GM23338 (cell line): ENCODE results near the gene PHC2. TPM values are rescaled to one million over a fixed set of nuclear protein-coding genes. Genes with fewer than 3 reads are reported as not detected.

Experiments used
- ATAC-seq: fragments of 200-7000 bp; cut with Tn5 transposase; 3 replicates; pipeline ENCODE4 v1.9.1; 2020
- DNase-seq: peaks from one replicate; pipeline ENCODE4 v3.0.0-alpha.2; 2015; ENCODE audit warnings: low spot score
- H2AFZ ChIP-seq: fragments of 200-600 bp; sonication (generic); 2 replicates; pipeline ENCODE4 v1.8.0; 2016; ENCODE audit warnings: antibody characterized with exemption, mild to moderate bottlenecking, moderate library complexity
- H3F3A ChIP-seq: fragments of 200-600 bp; sonication (generic); replicated peaks from 2 replicates; pipeline ENCODE4 v1.8.0; 2017; ENCODE audit warnings: antibody characterized with exemption, mixed run types, low read depth
- H3K27ac ChIP-seq: fragments of 200-600 bp; sonication (generic); 2 replicates; pipeline ENCODE4 v1.6.1; 2016; ENCODE audit warnings: low read depth
- H3K27me3 ChIP-seq: fragments of 200-600 bp; sonication (generic); 2 replicates; pipeline ENCODE4 v1.8.0; 2016; ENCODE audit warnings: mild to moderate bottlenecking, mixed run types, moderate library complexity; ENCODE audit not compliant: insufficient read depth
- H3K36me3 ChIP-seq: fragments of 200-600 bp; sonication (generic); 2 replicates; pipeline ENCODE4 v1.8.0; 2016; ENCODE audit warnings: mild to moderate bottlenecking; ENCODE audit not compliant: insufficient read depth
- H3K4me1 ChIP-seq: fragments of 200-600 bp; sonication (generic); 2 replicates; pipeline ENCODE4 v1.8.0; 2016; ENCODE audit warnings: mild to moderate bottlenecking, moderate library complexity; ENCODE audit not compliant: insufficient read depth
- H3K4me2 ChIP-seq: fragments of 200-600 bp; sonication (generic); 2 replicates; pipeline ENCODE4 v1.7.1; 2017; ENCODE audit warnings: mixed run types
- H3K4me3 ChIP-seq: fragments of 200-600 bp; sonication (generic); 2 replicates; pipeline ENCODE4 v1.6.1; 2016; ENCODE audit warnings: mixed run types
- H3K79me2 ChIP-seq: fragments of 200-600 bp; sonication (generic); replicated peaks from 2 replicates; pipeline ENCODE4 v1.8.0; 2017; ENCODE audit warnings: mild to moderate bottlenecking; ENCODE audit not compliant: insufficient read depth
- H3K9me2 ChIP-seq: fragments of 200-600 bp; sonication (generic); 2 replicates; pipeline ENCODE4 v1.8.0; 2017; ENCODE audit not compliant: insufficient read depth
- H4K20me1 ChIP-seq: fragments of 200-600 bp; sonication (generic); replicated peaks from 2 replicates; pipeline ENCODE4 v1.8.0; 2017; ENCODE audit warnings: mild to moderate bottlenecking; ENCODE audit not compliant: insufficient read depth
- H3K27ac Mint-ChIP-seq: 2 replicates; pipeline ENCODE4 v1.8.0; 2020; ENCODE audit warnings: inconsistent platforms, mild to moderate bottlenecking, moderate library complexity, mixed read lengths
- H3K27me3 Mint-ChIP-seq: 3 replicates; pipeline ENCODE4 v1.8.0; 2022; ENCODE audit warnings: low read depth, mild to moderate bottlenecking, moderate library complexity, mixed read lengths, inconsistent platforms; ENCODE audit not compliant: insufficient read depth, poor library complexity
- H3K36me3 Mint-ChIP-seq: 3 replicates; pipeline ENCODE4 v1.8.0; 2021; ENCODE audit warnings: low read depth, mild to moderate bottlenecking, inconsistent platforms, moderate library complexity, mixed read lengths
- H3K4me1 Mint-ChIP-seq: 3 replicates; pipeline ENCODE4 v1.8.0; 2020; ENCODE audit warnings: mild to moderate bottlenecking, inconsistent platforms, mixed read lengths
- H3K4me3 Mint-ChIP-seq: 3 replicates; pipeline ENCODE4 v1.8.0; 2021; ENCODE audit warnings: moderate library complexity, mild to moderate bottlenecking, inconsistent platforms, mixed read lengths
- H3K9me3 Mint-ChIP-seq: 3 replicates; pipeline ENCODE4 v1.8.0; 2020; ENCODE audit warnings: moderate library complexity, mild to moderate bottlenecking, inconsistent platforms, mixed read lengths
- CREB1 ChIP-seq: fragments of 250-450 bp; sonication (Bioruptor Pico); IDR thresholded peaks from 2 replicates; pipeline ENCODE4 v1.5.0; 2020; ENCODE audit warnings: low read depth, mild to moderate bottlenecking, moderate library complexity
- ETS1 ChIP-seq: IDR thresholded peaks from 2 replicates; pipeline ENCODE4 v1.6.1; 2016; ENCODE audit warnings: antibody characterized with exemption
- EZH2 ChIP-seq: fragments of 200-600 bp; sonication (generic); IDR thresholded peaks from one replicate; pipeline ENCODE4 v1.8.0; 2017; ENCODE audit warnings: antibody characterized with exemption, mild to moderate bottlenecking, low read depth; ENCODE audit not compliant: unreplicated experiment
- EZH2phosphoT487 ChIP-seq: fragments of 200-600 bp; sonication (generic); IDR thresholded peaks from one replicate; pipeline ENCODE4 v1.8.1; 2018; ENCODE audit warnings: antibody characterized with exemption; ENCODE audit not compliant: unreplicated experiment
- JUNB ChIP-seq: IDR thresholded peaks from one replicate; pipeline ENCODE4 v1.6.1; 2016; ENCODE audit warnings: antibody characterized with exemption; ENCODE audit not compliant: unreplicated experiment
- REST ChIP-seq: IDR thresholded peaks from one replicate; pipeline ENCODE4 v1.6.1; 2018; ENCODE audit warnings: antibody characterized with exemption; ENCODE audit not compliant: unreplicated experiment
- STAT1 ChIP-seq: IDR thresholded peaks from one replicate; pipeline ENCODE4 v1.6.1; 2016; ENCODE audit warnings: antibody characterized with exemption; ENCODE audit not compliant: unreplicated experiment
- ZNF114 ChIP-seq: fragments of 250-450 bp; sonication (Bioruptor Pico); IDR thresholded peaks from 2 replicates; pipeline ENCODE4 v1.5.0; 2020; ENCODE audit warnings: mild to moderate bottlenecking, moderate library complexity
- ZNF331 ChIP-seq: fragments of 250-450 bp; sonication (Bioruptor Pico); IDR thresholded peaks from 2 replicates; pipeline ENCODE4 v1.5.0; 2020; ENCODE audit warnings: low read depth, mild to moderate bottlenecking, moderate library complexity
- ZNF462 ChIP-seq: fragments of 250-450 bp; sonication (Bioruptor Pico); IDR thresholded peaks from 2 replicates; pipeline ENCODE4 v1.5.0; 2020; ENCODE audit warnings: mild to moderate bottlenecking, moderate library complexity
- polyA plus RNA-seq: library from polyadenylated mRNA; unstranded; fragments of >200 nt; fragmentation: Nextera tagmentation; extraction: Ambion mirVana; gene quantifications from 2 replicates; pipeline ENCODE4 v1.2.1, GENCODE V29; 2016
- total RNA-seq: library from RNA; depleted of rRNA; stranded (reverse); fragments of >200 nt; shearing (Covaris generic); gene quantifications from 2 replicates; pipeline ENCODE4 v1.2.3, GENCODE V29; 2014

PHC2 gene
- total and polyA plus RNA-seq, 2 experiments from 2014 or later = 1.7 to 7.3 TPM

GRCh38 chr1:33305816-33306652 lies 124.9 kb downstream of the PHC2 start (continued):
- TF ChIP-seq ETS1 (no peak), STAT1 (no peak), EZH2phosphoT487 (no peak), CREB1 (CRISPR knock-in tag) (no peak)

GRCh38 chr1:33305016-33305415 lies 125.9 kb downstream of the PHC2 start:
- no peak for DNase-seq
- peaks cover 31% of the 10 kb centered on the region for H3K27me3 Mint-ChIP-seq

More at GRCh38 chr1:33305016-33305415, 125.9 kb downstream of the PHC2 start:
- TF ChIP-seq CREB1 (CRISPR knock-in tag) (no peak), ZNF462 (no peak), EZH2phosphoT487 (no peak), ZNF331 (CRISPR knock-in tag) (no peak), JUNB (no peak), EZH2 (no peak), REST (no peak), ZNF114 (CRISPR knock-in tag) (no peak), STAT1 (no peak)
- Mint-ChIP-seq H3K27ac (no peak overlapping the region), H3K9me3 (peaks cover 7% of the 10 kb centered on the region; the same call in 2 of the 3 replicates), H3K36me3 (peaks cover 14% of the 10 kb centered on the region; the same call in 2 of the 3 replicates), H3K4me1 (peaks cover 10% of the 10 kb centered on the region), H3K4me3 (no peak overlapping the region)
- no peak for ATAC-seq
- Histone ChIP-seq H4K20me1 (no peaks in the 10 kb centered on the region; the same call in 1 of the 2 replicates), H3K4me1 (peaks cover 12% of the 10 kb centered on the region; the same call in 1 of the 2 replicates), H3K4me3 (no peak overlapping the region), H3K27ac (no peak overlapping the region), H3K9me2 (peaks cover 2% of the 10 kb centered on the region; the same call in 1 of the 2 replicates), H3K79me2 (no peaks in the 10 kb centered on the region), H3K36me3 (no peaks in the 10 kb centered on the region), H3K27me3 (peaks cover 32% of the 10 kb centered on the region), H3F3A (no peaks in the 10 kb centered on the region), H2AFZ (no peak overlapping the region), H3K4me2 (no peak overlapping the region)
